ENCODE measurements around the gene PAPPA2. TPM values are rescaled to one million over a fixed set of nuclear protein-coding genes. Genes with fewer than 3 reads are reported as not detected.
A peak's percentile ranks its signal among the peaks of the same experiment; 100 is the strongest.

PAPPA2 gene
- total and polyA plus RNA-seq, 11 donors, result 0.04 to 1.5 (median 0.38) TPM

- Histone ChIP-seq H3K4me3 (no peak overlapping the region), H3K36me3 (no peaks in the 10 kb centered on the region), H3K27ac (no peak overlapping the region), H3K27me3 (no peaks in the 10 kb centered on the region), H3K9me3 (no peaks in the 10 kb centered on the region), H3K4me1 (no peaks in the 10 kb centered on the region)
- DNase-seq (no peak), ATAC-seq (no peak)
- intact Hi-C loops (cut with DNase I), result no loop called here
- WGBS, 4 donors, result 78 to 79% (median 79%) methylated on average over 3 of the region's 3 CpGs
- no peak for TF ChIP-seq CTCF (IDR thresholded peaks at IDR 0.05)
- TF ChIP-seq POLR2A (IDR thresholded peaks at IDR 0.05), result no peak
Observed at GRCh38 chr1:176702901-176703300, 239.9 kb downstream of the PAPPA2 start.

GRCh38 chr1:176705585-176705984 lies 242.6 kb downstream of the PAPPA2 start:
- DNase-seq, result no peak
- H3K27me3 ChIP-seq, result no peaks in the 10 kb centered on the region
- H3K36me3 ChIP-seq, result no peaks in the 10 kb centered on the region
- no peak for ATAC-seq
- intact Hi-C loops (cut with DNase I), result no loop called here
- no peaks in the 10 kb centered on the region for H3K4me1 ChIP-seq
- TF ChIP-seq CTCF (IDR thresholded peaks at IDR 0.05) (no peak), POLR2A (IDR thresholded peaks at IDR 0.05) (no peak)
- H3K27ac ChIP-seq, result no peak overlapping the region
- H3K4me3 ChIP-seq, result no peak overlapping the region
- whole genome bisulfite sequencing, 4 donors, result 67 to 83% (median 70%) methylated on average over 1 of the region's 1 CpG
- no peaks in the 10 kb centered on the region for H3K9me3 ChIP-seq

- DNase-seq (no peak), ATAC-seq (peak in 3 of 4 donors; percentile 47 to 74 (median 69))
- Histone ChIP-seq H3K27me3 (no peaks in the 10 kb centered on the region), H3K9me3 (no peaks in the 10 kb centered on the region), H3K4me3 (no peak overlapping the region), H3K4me1 (peaks cover 0 to 9% (median 0%) of the 10 kb centered on the region in 12 donors), H3K36me3 (no peaks in the 10 kb centered on the region), H3K27ac (peak overlapping the region in 2 of 12 donors; percentile 15 to 19)
- TF ChIP-seq CTCF (IDR thresholded peaks at IDR 0.05), result no peak
- no peak for TF ChIP-seq POLR2A (IDR thresholded peaks at IDR 0.05)
- WGBS, 4 donors, result 59 to 65% (median 62%) methylated on average over 2 of the region's 2 CpGs
- intact Hi-C loops (cut with DNase I), result no loop called here
Observed at GRCh38 chr1:176717066-176717750, 254.2 kb downstream of the PAPPA2 start.

GRCh38 chr1:176719447-176719846 lies 256.5 kb downstream of the PAPPA2 start:
- ATAC-seq, result no peak

More at GRCh38 chr1:176719447-176719846, 256.5 kb downstream of the PAPPA2 start:
- TF ChIP-seq CTCF (IDR thresholded peaks at IDR 0.05) (no peak), POLR2A (IDR thresholded peaks at IDR 0.05) (no peak)
- no peaks in the 10 kb centered on the region for H3K9me3 ChIP-seq
- no peak overlapping the region for H3K27ac ChIP-seq
- no peaks in the 10 kb centered on the region for H3K27me3 ChIP-seq
- peaks cover 0 to 9% (median 0%) of the 10 kb centered on the region in 12 donors for H3K4me1 ChIP-seq
- no peak overlapping the region for H3K4me3 ChIP-seq
- 15 to 38% (median 22%) methylated on average over 4 of the region's 4 CpGs for WGBS, 4 donors
- DNase-seq, result no peak
- no peaks in the 10 kb centered on the region for H3K36me3 ChIP-seq
- intact Hi-C loops (cut with DNase I), result no loop called here
